Ovary (tissue), 3 donors: ENCODE data around the gene TEX28.

Experiments used
- POLR2A ChIP-seq: fragments of 450-650 bp; IDR thresholded peaks from one replicate; pipeline ENCODE4 v1.6.1; 2017; ENCODE audit warnings: antibody characterized with exemption, mild to moderate bottlenecking, moderate library complexity
- TF ChIP-seq, protein P1 (sequence below), 3 donors: fragments of 450-650 bp in 2 of 3; fragments of 200-600 bp in 1 of 3; IDR thresholded peaks; one replicate each; pipeline versions ENCODE4 v1.5.1 to v1.8.0; 2016 to 2022; ENCODE audit warnings: antibody characterized with exemption in 3 of 3, mild to moderate bottlenecking in 1 of 3
- donor health status: DM: no; HTN: no; CAD: no.

GRCh38 chrX:154323537-154323936 is 28.6 kb upstream of the TEX28 start:
- TF ChIP-seq, protein P1, sequence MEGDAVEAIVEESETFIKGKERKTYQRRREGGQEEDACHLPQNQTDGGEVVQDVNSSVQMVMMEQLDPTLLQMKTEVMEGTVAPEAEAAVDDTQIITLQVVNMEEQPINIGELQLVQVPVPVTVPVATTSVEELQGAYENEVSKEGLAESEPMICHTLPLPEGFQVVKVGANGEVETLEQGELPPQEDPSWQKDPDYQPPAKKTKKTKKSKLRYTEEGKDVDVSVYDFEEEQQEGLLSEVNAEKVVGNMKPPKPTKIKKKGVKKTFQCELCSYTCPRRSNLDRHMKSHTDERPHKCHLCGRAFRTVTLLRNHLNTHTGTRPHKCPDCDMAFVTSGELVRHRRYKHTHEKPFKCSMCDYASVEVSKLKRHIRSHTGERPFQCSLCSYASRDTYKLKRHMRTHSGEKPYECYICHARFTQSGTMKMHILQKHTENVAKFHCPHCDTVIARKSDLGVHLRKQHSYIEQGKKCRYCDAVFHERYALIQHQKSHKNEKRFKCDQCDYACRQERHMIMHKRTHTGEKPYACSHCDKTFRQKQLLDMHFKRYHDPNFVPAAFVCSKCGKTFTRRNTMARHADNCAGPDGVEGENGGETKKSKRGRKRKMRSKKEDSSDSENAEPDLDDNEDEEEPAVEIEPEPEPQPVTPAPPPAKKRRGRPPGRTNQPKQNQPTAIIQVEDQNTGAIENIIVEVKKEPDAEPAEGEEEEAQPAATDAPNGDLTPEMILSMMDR (IDR thresholded peaks at IDR 0.05), result no peak
- TF ChIP-seq POLR2A, result no peak
